Loucy (cell line): Measurements from ENCODE around the gene MTHFD2L.

Source experiments
- H2AFZ ChIP-seq: fragments of 200-600 bp; sonication (generic); 2 replicates; pipeline ENCODE4 v1.6.0; 2016; ENCODE audit warnings: antibody characterized with exemption, mild to moderate bottlenecking, low read length, moderate library complexity
- H3F3A ChIP-seq: fragments of 200-600 bp; 2 replicates; pipeline ENCODE4 v1.6.0; 2016; ENCODE audit warnings: antibody characterized with exemption, low read depth, mild to moderate bottlenecking
- H3K27me3 ChIP-seq: fragments of 200-600 bp; sonication (generic); 2 replicates; pipeline ENCODE4 v1.6.1; 2014; ENCODE audit warnings: low read length, mild to moderate bottlenecking; ENCODE audit not compliant: insufficient read depth, poor library complexity, severe bottlenecking
- H3K36me3 ChIP-seq: fragments of 200-600 bp; sonication (generic); 2 replicates; pipeline ENCODE4 v1.6.1; 2016; ENCODE audit warnings: low read length; ENCODE audit not compliant: insufficient read depth
- H3K4me1 ChIP-seq: fragments of 200-600 bp; sonication (generic); 2 replicates; pipeline ENCODE4 v1.5.1; 2014; ENCODE audit warnings: low read length, mild to moderate bottlenecking; ENCODE audit not compliant: insufficient read depth, poor library complexity, severe bottlenecking
- H3K4me2 ChIP-seq: fragments of 200-600 bp; sonication (generic); 2 replicates; pipeline ENCODE4 v1.6.0; 2014; ENCODE audit warnings: antibody characterized with exemption, low read length, low read depth, mild to moderate bottlenecking; ENCODE audit not compliant: poor library complexity, severe bottlenecking
- H3K4me3 ChIP-seq: fragments of 200-600 bp; sonication (generic); 2 replicates; pipeline ENCODE4 v1.5.1; 2014; ENCODE audit warnings: low read length, mild to moderate bottlenecking, mixed read lengths; ENCODE audit not compliant: poor library complexity, severe bottlenecking
- H3K79me2 ChIP-seq: fragments of 200-600 bp; sonication (generic); 2 replicates; pipeline ENCODE4 v1.6.1; 2014; ENCODE audit warnings: low read length; ENCODE audit not compliant: insufficient read depth
- H3K9ac ChIP-seq: fragments of 200-600 bp; sonication (generic); 2 replicates; pipeline ENCODE4 v1.6.0; 2014; ENCODE audit warnings: mild to moderate bottlenecking, low read depth, low read length, moderate library complexity; ENCODE audit not compliant: poor library complexity, severe bottlenecking
- H3K9me2 ChIP-seq: fragments of 200-600 bp; sonication (generic); replicated peaks from 2 replicates; pipeline ENCODE4 v1.6.1; 2016; ENCODE audit warnings: low read depth, low read length, mixed read lengths
- H3K9me3 ChIP-seq: fragments of 200-600 bp; sonication (generic); 2 replicates; pipeline ENCODE4 v1.6.1; 2014; ENCODE audit warnings: mild to moderate bottlenecking, antibody characterized with exemption, low read length, low read depth; ENCODE audit not compliant: insufficient read depth
- H4K20me1 ChIP-seq: fragments of 200-600 bp; sonication (generic); 2 replicates; pipeline ENCODE4 v1.6.0; 2014; ENCODE audit warnings: antibody characterized with exemption, low read length, mild to moderate bottlenecking; ENCODE audit not compliant: insufficient read depth, poor library complexity, severe bottlenecking
- EZH2phosphoT487 ChIP-seq: fragments of 200-600 bp; IDR thresholded peaks from 2 replicates; pipeline ENCODE4 v1.6.1; 2018; ENCODE audit warnings: antibody characterized with exemption, mild to moderate bottlenecking, moderate library complexity, borderline replicate concordance
- TF ChIP-seq, protein P1 (sequence below): fragments of 200-600 bp; sonication (generic); conservative IDR thresholded peaks from 2 replicates; pipeline ENCODE4 v1.5.1; 2014; ENCODE audit warnings: mild to moderate bottlenecking, antibody characterized with exemption, low read length

Gene MTHFD2L

GRCh38 chr4:74305000-74305399, 147.1 kb downstream of the MTHFD2L start:
- no peak for TF ChIP-seq EZH2phosphoT487
- TF ChIP-seq, protein P1, sequence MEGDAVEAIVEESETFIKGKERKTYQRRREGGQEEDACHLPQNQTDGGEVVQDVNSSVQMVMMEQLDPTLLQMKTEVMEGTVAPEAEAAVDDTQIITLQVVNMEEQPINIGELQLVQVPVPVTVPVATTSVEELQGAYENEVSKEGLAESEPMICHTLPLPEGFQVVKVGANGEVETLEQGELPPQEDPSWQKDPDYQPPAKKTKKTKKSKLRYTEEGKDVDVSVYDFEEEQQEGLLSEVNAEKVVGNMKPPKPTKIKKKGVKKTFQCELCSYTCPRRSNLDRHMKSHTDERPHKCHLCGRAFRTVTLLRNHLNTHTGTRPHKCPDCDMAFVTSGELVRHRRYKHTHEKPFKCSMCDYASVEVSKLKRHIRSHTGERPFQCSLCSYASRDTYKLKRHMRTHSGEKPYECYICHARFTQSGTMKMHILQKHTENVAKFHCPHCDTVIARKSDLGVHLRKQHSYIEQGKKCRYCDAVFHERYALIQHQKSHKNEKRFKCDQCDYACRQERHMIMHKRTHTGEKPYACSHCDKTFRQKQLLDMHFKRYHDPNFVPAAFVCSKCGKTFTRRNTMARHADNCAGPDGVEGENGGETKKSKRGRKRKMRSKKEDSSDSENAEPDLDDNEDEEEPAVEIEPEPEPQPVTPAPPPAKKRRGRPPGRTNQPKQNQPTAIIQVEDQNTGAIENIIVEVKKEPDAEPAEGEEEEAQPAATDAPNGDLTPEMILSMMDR = no peak
- Histone ChIP-seq H2AFZ (no peak overlapping the region), H3K9me2 (no peaks in the 10 kb centered on the region), H3K36me3 (no peaks in the 10 kb centered on the region), H3K9ac (no peak overlapping the region), H3K27me3 (no peaks in the 10 kb centered on the region), H3K79me2 (no peaks in the 10 kb centered on the region), H4K20me1 (no peaks in the 10 kb centered on the region), H3K9me3 (no peaks in the 10 kb centered on the region), H3F3A (peaks cover 4% of the 10 kb centered on the region; the same call in 1 of the 2 replicates), H3K4me3 (no peak overlapping the region), H3K4me1 (peaks cover 21% of the 10 kb centered on the region), H3K4me2 (no peak overlapping the region)

DNA sequence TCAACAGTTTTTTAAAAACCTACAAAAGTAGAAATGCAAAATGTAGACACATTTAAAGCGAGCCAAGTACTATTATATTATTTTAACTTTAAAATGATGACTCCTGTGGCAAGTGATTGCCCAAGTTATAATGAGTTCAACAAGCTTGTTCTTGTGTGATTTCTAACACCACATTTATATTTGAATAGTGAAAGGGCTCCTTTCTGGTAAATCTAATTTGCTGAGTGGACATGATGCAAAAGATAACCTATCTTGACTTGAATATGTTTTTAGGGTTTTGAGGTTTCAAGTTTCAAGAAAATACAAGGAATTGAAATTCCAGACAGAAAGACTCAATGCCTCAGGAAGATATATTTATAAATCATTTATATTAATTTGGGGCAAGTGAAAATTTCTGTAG, 149.3 kb downstream of the MTHFD2L start:
- TF ChIP-seq, protein P1 = no peak
- no peak for TF ChIP-seq EZH2phosphoT487
- Histone ChIP-seq H3K9me3 (no peaks in the 10 kb centered on the region), H2AFZ (no peak overlapping the region), H3K9me2 (no peaks in the 10 kb centered on the region), H3F3A (peaks cover 4% of the 10 kb centered on the region; the same call in 1 of the 2 replicates), H3K27me3 (no peaks in the 10 kb centered on the region), H3K9ac (no peak overlapping the region), H4K20me1 (no peaks in the 10 kb centered on the region), H3K36me3 (no peaks in the 10 kb centered on the region), H3K4me2 (no peak overlapping the region), H3K4me3 (no peak overlapping the region), H3K4me1 (peaks cover 21% of the 10 kb centered on the region), H3K79me2 (no peaks in the 10 kb centered on the region)

GRCh38 chr4:74308215-74308614, 150.3 kb downstream of the MTHFD2L start, which contains the start of gene EPGN:
EPGN (plus strand) TSS chr4:74308470; CDS start chr4:74308534, 64 bp downstream.
- Histone ChIP-seq H3K9me3 (no peaks in the 10 kb centered on the region), H3K9me2 (no peaks in the 10 kb centered on the region), H3K36me3 (no peaks in the 10 kb centered on the region), H3F3A (peaks cover 4% of the 10 kb centered on the region; the same call in 1 of the 2 replicates), H2AFZ (peak within 1 kb of the TSS; percentile 71), H3K9ac (peak within 1 kb of the TSS; percentile 6), H3K4me2 (peak within 1 kb of the TSS; percentile 52), H4K20me1 (no peaks in the 10 kb centered on the region), H3K27me3 (no peaks in the 10 kb centered on the region), H3K4me3 (peak within 1 kb of the TSS; percentile 30), H3K79me2 (no peaks in the 10 kb centered on the region), H3K4me1 (peaks cover 21% of the 10 kb centered on the region)
- TF ChIP-seq, protein P1 = no peak
- no peak for TF ChIP-seq EZH2phosphoT487
